SK-N-SH treated with all-trans-retinoic acid at 6 μM for 48 hours (cell line): ENCODE results near the gene KIAA1755.

Source experiments
- ATAC-seq: fragments of 200-7000 bp; cut with Tn5 transposase; 3 replicates; pipeline ENCODE4 v1.9.1; 2020; ENCODE audit warnings: mild to moderate bottlenecking, moderate library complexity
- ARNTL ChIP-seq: fragments of 450-650 bp; formaldehyde crosslinking; IDR thresholded peaks from 2 replicates; pipeline ENCODE4 v1.5.0; 2020; ENCODE audit warnings: low read depth, mild to moderate bottlenecking, moderate library complexity, borderline replicate concordance
- BACH2 ChIP-seq: fragments of 250-450 bp; sonication (Bioruptor Pico); IDR thresholded peaks from 2 replicates; pipeline ENCODE4 v1.9.0; 2021; ENCODE audit warnings: mild to moderate bottlenecking, borderline replicate concordance
- CREB5 ChIP-seq: fragments of 250-450 bp; sonication (Bioruptor Pico); IDR thresholded peaks from 2 replicates; pipeline ENCODE4 v1.5.1; 2020; ENCODE audit warnings: low read depth, mild to moderate bottlenecking, moderate library complexity
- CSDC2 ChIP-seq: fragments of 250-450 bp; sonication (Bioruptor Pico); IDR thresholded peaks from 2 replicates; pipeline ENCODE4 v1.5.0; 2020; ENCODE audit warnings: mild to moderate bottlenecking, moderate library complexity
- CSRNP3 ChIP-seq: fragments of 250-450 bp; sonication (Bioruptor Pico); IDR thresholded peaks from 2 replicates; pipeline ENCODE4 v1.5.1; 2021; ENCODE audit warnings: mild to moderate bottlenecking, moderate library complexity
- ESRRG ChIP-seq: fragments of 250-450 bp; sonication (Bioruptor Pico); IDR thresholded peaks from 2 replicates; pipeline ENCODE4 v1.6.1; 2021; ENCODE audit warnings: mild to moderate bottlenecking
- GLIS3 ChIP-seq: fragments of 250-450 bp; sonication (Bioruptor Pico); IDR thresholded peaks from 2 replicates; pipeline ENCODE4 v1.5.0; 2020; ENCODE audit warnings: mild to moderate bottlenecking, moderate library complexity
- ISL1 ChIP-seq: fragments of 250-450 bp; sonication (Bioruptor Pico); IDR thresholded peaks from 2 replicates; pipeline ENCODE4 v2.1.2; 2022; ENCODE audit warnings: mild to moderate bottlenecking, moderate library complexity
- OSR1 ChIP-seq: fragments of 250-450 bp; sonication (Bioruptor Pico); IDR thresholded peaks from 2 replicates; pipeline ENCODE4 v1.8.0; 2022; ENCODE audit warnings: moderate library complexity, mild to moderate bottlenecking, inconsistent platforms
- PPARA ChIP-seq: fragments of 250-450 bp; sonication (Bioruptor Pico); IDR thresholded peaks from 2 replicates; pipeline ENCODE4 v1.5.0; 2020; ENCODE audit warnings: mild to moderate bottlenecking, borderline replicate concordance
- RARB ChIP-seq: fragments of 250-450 bp; sonication (Bioruptor Pico); IDR thresholded peaks from 2 replicates; pipeline ENCODE4 v1.8.0; 2021; ENCODE audit warnings: mild to moderate bottlenecking, moderate library complexity
- SNAI2 ChIP-seq: fragments of 250-450 bp; sonication (Bioruptor Pico); IDR thresholded peaks from 2 replicates; pipeline ENCODE4 v1.5.0; 2020; ENCODE audit warnings: mild to moderate bottlenecking, moderate library complexity
- TCF4 ChIP-seq: fragments of 250-450 bp; sonication (Bioruptor Pico); IDR thresholded peaks from 2 replicates; pipeline ENCODE4 v1.8.0; 2021; ENCODE audit warnings: mild to moderate bottlenecking, moderate library complexity, borderline replicate concordance
- TOX ChIP-seq: fragments of 250-450 bp; sonication (Bioruptor Pico); IDR thresholded peaks from 2 replicates; pipeline ENCODE4 v1.8.0; 2021; ENCODE audit warnings: mild to moderate bottlenecking, moderate library complexity, borderline replicate concordance
- ZC3H10 ChIP-seq: fragments of 250-450 bp; sonication (Bioruptor Pico); IDR thresholded peaks from 2 replicates; pipeline ENCODE4 v1.5.1; 2021; ENCODE audit warnings: mild to moderate bottlenecking, moderate library complexity
- ZFP3 ChIP-seq: fragments of 250-450 bp; sonication (Bioruptor Pico); IDR thresholded peaks from 2 replicates; pipeline ENCODE4 v1.5.0; 2020; ENCODE audit warnings: mild to moderate bottlenecking, moderate library complexity
- ZFP30 ChIP-seq: fragments of 450-650 bp; formaldehyde crosslinking; IDR thresholded peaks from 2 replicates; pipeline ENCODE4 v1.5.0; 2022; ENCODE audit warnings: mild to moderate bottlenecking, moderate library complexity
- ZNF565 ChIP-seq: fragments of 450-650 bp; formaldehyde crosslinking; conservative IDR thresholded peaks from 2 replicates; pipeline ENCODE4 v1.5.0; 2020; ENCODE audit warnings: low read depth, mild to moderate bottlenecking, moderate library complexity
- ZNF70 ChIP-seq: fragments of 450-650 bp; formaldehyde crosslinking; IDR thresholded peaks from 2 replicates; pipeline ENCODE4 v1.5.0; 2020; ENCODE audit warnings: mild to moderate bottlenecking, moderate library complexity
- ZNF8 ChIP-seq: fragments of 450-650 bp; formaldehyde crosslinking; IDR thresholded peaks from 2 replicates; pipeline ENCODE4 v1.5.0; 2020; ENCODE audit warnings: mild to moderate bottlenecking, moderate library complexity
- TF ChIP-seq, protein P1 (sequence below): fragments of 250-450 bp; sonication (Bioruptor Pico); IDR thresholded peaks from 2 replicates; pipeline ENCODE4 v1.8.0; 2021; ENCODE audit warnings: low read depth, mild to moderate bottlenecking, moderate library complexity, borderline replicate concordance
- TF ChIP-seq, protein P2 (sequence below): fragments of 250-450 bp; sonication (Bioruptor Pico); IDR thresholded peaks from 2 replicates; pipeline ENCODE4 v1.8.0; 2020; ENCODE audit warnings: mild to moderate bottlenecking, moderate library complexity, borderline replicate concordance
- TF ChIP-seq, protein P3 (sequence below): fragments of 250-450 bp; sonication (Bioruptor Pico); IDR thresholded peaks from 2 replicates; pipeline ENCODE4 v1.5.0; 2020; ENCODE audit warnings: mild to moderate bottlenecking, moderate library complexity

KIAA1755 gene

GRCh38 chr20:38298768-38299288 lies 38.3 kb upstream of the KIAA1755 start:
- ATAC-seq: no peak; the same call in 2 of the 3 replicates
- TF ChIP-seq ZNF565 (CRISPR knock-in tag): no peak
- no peak for TF ChIP-seq TOX
- no peak for TF ChIP-seq TCF4
- TF ChIP-seq OSR1 (CRISPR knock-in tag): no peak
- TF ChIP-seq ZNF70 (CRISPR knock-in tag): no peak
- TF ChIP-seq CSDC2 (CRISPR knock-in tag): no peak
- no peak for TF ChIP-seq BACH2 (CRISPR knock-in tag)
- no peak for TF ChIP-seq CSRNP3
- no peak for TF ChIP-seq CREB5 (CRISPR knock-in tag)
- TF ChIP-seq ZFP3 (CRISPR knock-in tag): no peak
- TF ChIP-seq SNAI2 (CRISPR knock-in tag): no peak
- TF ChIP-seq, protein P1, sequence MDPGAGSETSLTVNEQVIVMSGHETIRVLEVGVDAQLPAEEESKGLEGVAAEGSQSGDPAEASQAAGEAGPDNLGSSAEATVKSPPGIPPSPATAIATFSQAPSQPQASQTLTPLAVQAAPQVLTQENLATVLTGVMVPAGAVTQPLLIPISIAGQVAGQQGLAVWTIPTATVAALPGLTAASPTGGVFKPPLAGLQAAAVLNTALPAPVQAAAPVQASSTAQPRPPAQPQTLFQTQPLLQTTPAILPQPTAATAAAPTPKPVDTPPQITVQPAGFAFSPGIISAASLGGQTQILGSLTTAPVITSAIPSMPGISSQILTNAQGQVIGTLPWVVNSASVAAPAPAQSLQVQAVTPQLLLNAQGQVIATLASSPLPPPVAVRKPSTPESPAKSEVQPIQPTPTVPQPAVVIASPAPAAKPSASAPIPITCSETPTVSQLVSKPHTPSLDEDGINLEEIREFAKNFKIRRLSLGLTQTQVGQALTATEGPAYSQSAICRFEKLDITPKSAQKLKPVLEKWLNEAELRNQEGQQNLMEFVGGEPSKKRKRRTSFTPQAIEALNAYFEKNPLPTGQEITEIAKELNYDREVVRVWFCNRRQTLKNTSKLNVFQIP (CRISPR knock-in tag): no peak
- TF ChIP-seq, protein P2, sequence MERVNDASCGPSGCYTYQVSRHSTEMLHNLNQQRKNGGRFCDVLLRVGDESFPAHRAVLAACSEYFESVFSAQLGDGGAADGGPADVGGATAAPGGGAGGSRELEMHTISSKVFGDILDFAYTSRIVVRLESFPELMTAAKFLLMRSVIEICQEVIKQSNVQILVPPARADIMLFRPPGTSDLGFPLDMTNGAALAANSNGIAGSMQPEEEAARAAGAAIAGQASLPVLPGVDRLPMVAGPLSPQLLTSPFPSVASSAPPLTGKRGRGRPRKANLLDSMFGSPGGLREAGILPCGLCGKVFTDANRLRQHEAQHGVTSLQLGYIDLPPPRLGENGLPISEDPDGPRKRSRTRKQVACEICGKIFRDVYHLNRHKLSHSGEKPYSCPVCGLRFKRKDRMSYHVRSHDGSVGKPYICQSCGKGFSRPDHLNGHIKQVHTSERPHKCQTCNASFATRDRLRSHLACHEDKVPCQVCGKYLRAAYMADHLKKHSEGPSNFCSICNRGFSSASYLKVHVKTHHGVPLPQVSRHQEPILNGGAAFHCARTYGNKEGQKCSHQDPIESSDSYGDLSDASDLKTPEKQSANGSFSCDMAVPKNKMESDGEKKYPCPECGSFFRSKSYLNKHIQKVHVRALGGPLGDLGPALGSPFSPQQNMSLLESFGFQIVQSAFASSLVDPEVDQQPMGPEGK: no peak
- TF ChIP-seq ZFP30 (CRISPR knock-in tag): no peak
- no peak for TF ChIP-seq GLIS3 (CRISPR knock-in tag)
- TF ChIP-seq ISL1 (CRISPR knock-in tag): no peak

DNA sequence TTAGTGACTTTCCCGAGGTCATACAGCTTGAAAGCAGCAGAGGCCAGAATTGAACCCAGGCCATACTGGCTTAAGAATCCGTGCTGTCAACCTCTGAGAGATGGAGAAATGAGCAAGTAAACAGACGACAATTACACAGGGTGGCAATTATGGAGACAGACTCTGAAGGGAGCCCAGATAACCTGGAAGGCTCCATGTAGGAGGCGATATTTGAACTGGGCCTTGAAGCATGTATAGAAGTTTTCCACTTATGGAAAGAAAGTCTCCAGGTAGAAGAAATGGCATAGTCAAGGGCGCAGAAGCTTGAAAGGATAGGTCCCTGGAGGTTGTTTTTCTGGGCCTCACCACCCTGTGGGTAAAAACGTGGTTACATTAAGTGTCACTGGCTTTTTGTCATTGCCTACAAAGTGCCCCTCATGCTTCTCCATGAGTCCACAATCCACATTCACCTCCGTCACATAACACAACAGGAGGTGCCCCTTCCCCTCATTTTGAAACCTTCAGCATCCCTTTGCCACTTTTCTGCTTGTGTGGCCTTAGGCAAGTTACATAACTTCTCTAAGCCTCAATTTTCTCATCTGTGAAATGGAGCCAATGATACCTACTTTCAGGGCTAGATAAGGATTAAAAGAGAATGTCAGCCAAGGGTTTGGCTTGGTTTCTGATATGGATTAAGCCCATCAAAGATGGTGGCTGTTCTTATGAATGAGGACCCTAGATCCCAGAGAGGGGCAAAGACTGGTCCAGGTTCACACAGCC lies 37.6 kb upstream of the KIAA1755 start:
- ATAC-seq: no peak
- TF ChIP-seq, protein P3, sequence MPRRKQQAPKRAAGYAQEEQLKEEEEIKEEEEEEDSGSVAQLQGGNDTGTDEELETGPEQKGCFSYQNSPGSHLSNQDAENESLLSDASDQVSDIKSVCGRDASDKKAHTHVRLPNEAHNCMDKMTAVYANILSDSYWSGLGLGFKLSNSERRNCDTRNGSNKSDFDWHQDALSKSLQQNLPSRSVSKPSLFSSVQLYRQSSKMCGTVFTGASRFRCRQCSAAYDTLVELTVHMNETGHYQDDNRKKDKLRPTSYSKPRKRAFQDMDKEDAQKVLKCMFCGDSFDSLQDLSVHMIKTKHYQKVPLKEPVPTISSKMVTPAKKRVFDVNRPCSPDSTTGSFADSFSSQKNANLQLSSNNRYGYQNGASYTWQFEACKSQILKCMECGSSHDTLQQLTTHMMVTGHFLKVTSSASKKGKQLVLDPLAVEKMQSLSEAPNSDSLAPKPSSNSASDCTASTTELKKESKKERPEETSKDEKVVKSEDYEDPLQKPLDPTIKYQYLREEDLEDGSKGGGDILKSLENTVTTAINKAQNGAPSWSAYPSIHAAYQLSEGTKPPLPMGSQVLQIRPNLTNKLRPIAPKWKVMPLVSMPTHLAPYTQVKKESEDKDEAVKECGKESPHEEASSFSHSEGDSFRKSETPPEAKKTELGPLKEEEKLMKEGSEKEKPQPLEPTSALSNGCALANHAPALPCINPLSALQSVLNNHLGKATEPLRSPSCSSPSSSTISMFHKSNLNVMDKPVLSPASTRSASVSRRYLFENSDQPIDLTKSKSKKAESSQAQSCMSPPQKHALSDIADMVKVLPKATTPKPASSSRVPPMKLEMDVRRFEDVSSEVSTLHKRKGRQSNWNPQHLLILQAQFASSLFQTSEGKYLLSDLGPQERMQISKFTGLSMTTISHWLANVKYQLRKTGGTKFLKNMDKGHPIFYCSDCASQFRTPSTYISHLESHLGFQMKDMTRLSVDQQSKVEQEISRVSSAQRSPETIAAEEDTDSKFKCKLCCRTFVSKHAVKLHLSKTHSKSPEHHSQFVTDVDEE: no peak
- peak; percentile 94 for TF ChIP-seq ZFP3 (CRISPR knock-in tag)

GRCh38 chr20:38296433-38296832 lies 35.9 kb upstream of the KIAA1755 start:
- no peak for ATAC-seq
- TF ChIP-seq RARB: no peak
- TF ChIP-seq ZNF70 (CRISPR knock-in tag): no peak
- no peak for TF ChIP-seq ZC3H10 (CRISPR knock-in tag)
- TF ChIP-seq CSDC2 (CRISPR knock-in tag): no peak
- no peak for TF ChIP-seq ZNF565 (CRISPR knock-in tag)
- TF ChIP-seq ISL1 (CRISPR knock-in tag): no peak
- no peak for TF ChIP-seq TOX
- TF ChIP-seq CREB5 (CRISPR knock-in tag): no peak
- no peak for TF ChIP-seq TCF4
- no peak for TF ChIP-seq PPARA (CRISPR knock-in tag)
- no peak for TF ChIP-seq ZNF8 (CRISPR knock-in tag)
- no peak for TF ChIP-seq ZFP30 (CRISPR knock-in tag)
- no peak for TF ChIP-seq ESRRG (CRISPR knock-in tag)
- TF ChIP-seq ZFP3 (CRISPR knock-in tag): no peak
- no peak for TF ChIP-seq BACH2 (CRISPR knock-in tag)
- no peak for TF ChIP-seq OSR1 (CRISPR knock-in tag)
- no peak for TF ChIP-seq ARNTL
- TF ChIP-seq, protein P1 (CRISPR knock-in tag): no peak
